Lung (tissue), 12 donors: ENCODE data around the gene FRMD8. TPM values are rescaled to one million over a fixed set of nuclear protein-coding genes. Genes with fewer than 3 reads are reported as not detected.

Source experiments
- ATAC-seq: fragments of 200-7000 bp; cut with Tn5 transposase; one replicate; pipeline ENCODE4 v1.9.1; 2020; ENCODE audit warnings: moderate number of reproducible peaks; ENCODE audit not compliant: insufficient read depth, low FRiP score
- DNase-seq, 3 donors: peaks; one replicate each; pipeline ENCODE4 v3.0.0-alpha.2; 2013 to 2017
- H3K27ac ChIP-seq, 2 donors: one replicate each; pipeline ENCODE4 v1.5.1; 2013; ENCODE audit warnings: mild to moderate bottlenecking in 2 of 2, moderate library complexity in 2 of 2, control low read depth in 1 of 2, inconsistent platforms in 1 of 2, low read depth in 1 of 2, low read length in 1 of 2
- H3K27me3 ChIP-seq, 3 donors: one replicate each; pipeline ENCODE4 v1.5.1; 2013; ENCODE audit warnings: low read length in 2 of 3; ENCODE audit not compliant: control insufficient read depth in 3 of 3, insufficient read depth in 3 of 3
- H3K36me3 ChIP-seq, 4 donors: one replicate each; pipeline ENCODE4 v1.5.1; 2013; ENCODE audit warnings: low read length in 4 of 4, mild to moderate bottlenecking in 1 of 4, moderate library complexity in 1 of 4; ENCODE audit not compliant: control insufficient read depth in 4 of 4, insufficient read depth in 4 of 4
- H3K4me1 ChIP-seq, 5 donors: one replicate each; pipeline ENCODE4 v1.5.1; 2013; ENCODE audit warnings: low read length in 5 of 5, mild to moderate bottlenecking in 2 of 5, moderate library complexity in 1 of 5; ENCODE audit not compliant: control insufficient read depth in 5 of 5, insufficient read depth in 5 of 5
- H3K4me3 ChIP-seq: one replicate; pipeline ENCODE4 v1.5.1; 2013; ENCODE audit warnings: mild to moderate bottlenecking, control low read depth, moderate library complexity
- H3K9ac ChIP-seq, 2 donors: one replicate each; pipeline ENCODE4 v1.5.1; 2013; ENCODE audit warnings: low read length in 2 of 2, control low read depth in 1 of 2; ENCODE audit not compliant: insufficient read depth in 1 of 2
- H3K9me3 ChIP-seq, 4 donors: one replicate each; pipeline ENCODE4 v1.5.1; 2013; ENCODE audit warnings: low read length in 3 of 4, mild to moderate bottlenecking in 1 of 4, moderate library complexity in 1 of 4; ENCODE audit not compliant: control insufficient read depth in 4 of 4, insufficient read depth in 3 of 4
- CTCF ChIP-seq: IDR thresholded peaks from 2 replicates; pipeline ENCODE4 v1.5.1; 2012; ENCODE audit warnings: mild to moderate bottlenecking; ENCODE audit errors: control extremely low read depth, extremely low read depth
- WGBS, 2 donors: extraction: QIAGEN DNeasy Blood & Tissue Kit; methylation state at CpG; one replicate each; pipeline ENCODE4 v1.1.7; 2013; 5-methylcytosine and 5-hydroxymethylcytosine counted together
- polyA plus RNA-seq, 2 donors: library from polyadenylated mRNA; stranded (reverse); fragments of 200-250 nt; gene quantifications; one replicate each; pipeline ENCODE4 v1.2.1, GENCODE V29; 2013
- total RNA-seq, 2 donors: library from RNA; depleted of rRNA in 1 of 2; stranded (reverse); fragments of >200 nt in 1 of 2; gene quantifications; one replicate each; pipeline ENCODE4 v1.2.1, GENCODE V29; 2014 to 2021
- donor health status: control.
- donor health status: control.
- donor health status: Bipolar disorder and iron deficiency.
- donor health status: healthy.
- donor health status: DM: yes; HTN: yes; CAD: no.

The FRMD8 gene
- total and polyA plus RNA-seq, 4 donors, result 15.8 to 39.9 (median 22.1) TPM

- Histone ChIP-seq H3K4me3 (no peak overlapping the region), H3K9me3 (no peaks in the 10 kb centered on the region), H3K9ac (no peak overlapping the region), H3K27ac (peak overlapping the region in 1 of 2 donors; percentile 4), H3K36me3 (peaks cover 0 to 74% (median 8%) of the 10 kb centered on the region in 4 donors), H3K4me1 (peaks cover 0 to 4% (median 0%) of the 10 kb centered on the region in 5 donors), H3K27me3 (no peaks in the 10 kb centered on the region)
- DNase-seq (no peak), ATAC-seq (no peak)
- 85 to 88% methylated on average over 16 to 17 of the region's 17 CpGs for WGBS, 2 donors
- TF ChIP-seq CTCF, result no peak
These were observed 14.1 kb downstream of the FRMD8 start for GRCh38 chr11:65400307-65401072.

GRCh38 chr11:65401073-65401802 is 14.8 kb downstream of the FRMD8 start:
- H3K27ac ChIP-seq, result no peak overlapping the region
- H3K9me3 ChIP-seq, result no peaks in the 10 kb centered on the region
- H3K9ac ChIP-seq, result no peak overlapping the region
- no peak for TF ChIP-seq CTCF
- 77% methylated on average over 15 to 16 of the region's 16 CpGs for WGBS, 2 donors
- H3K36me3 ChIP-seq, result peaks cover 0 to 70% (median 8%) of the 10 kb centered on the region in 4 donors
- no peaks in the 10 kb centered on the region for H3K27me3 ChIP-seq
- no peak overlapping the region for H3K4me3 ChIP-seq
- ATAC-seq (no peak), DNase-seq (no peak)
- peaks cover 0 to 4% (median 0%) of the 10 kb centered on the region in 5 donors for H3K4me1 ChIP-seq

- ATAC-seq (no peak), DNase-seq (no peak)
- no peaks in the 10 kb centered on the region for H3K27me3 ChIP-seq
- no peak overlapping the region for H3K9ac ChIP-seq
- WGBS, 2 donors, result 90 to 94% methylated on average over 10 of the region's 10 CpGs
- H3K27ac ChIP-seq, result no peak overlapping the region
- peaks cover 0 to 4% (median 0%) of the 10 kb centered on the region in 5 donors for H3K4me1 ChIP-seq
- no peaks in the 10 kb centered on the region for H3K9me3 ChIP-seq
- TF ChIP-seq CTCF, result no peak
- no peak overlapping the region for H3K4me3 ChIP-seq
- H3K36me3 ChIP-seq, result peaks cover 0 to 67% (median 8%) of the 10 kb centered on the region in 4 donors
These were observed 15.4 kb downstream of the FRMD8 start for GRCh38 chr11:65401803-65402248.
